ENCODE data around the gene SRM.

The SRM gene

GRCh38 chr1:11099310-11100148, 39.7 kb upstream of the SRM start, which contains the start of gene EXOSC10 (continued):
- TF ChIP-seq ZBTB26 (tag by site-specific recombination; optimal IDR thresholded peaks at IDR 0.05) (peak; percentile 65), ZNF23 (tag by site-specific recombination; IDR thresholded peaks at IDR 0.05; ENCODE audit: borderline replicate concordance) (no peak), ZNF202 (tag by site-specific recombination; IDR thresholded peaks at IDR 0.05; ENCODE audit: borderline replicate concordance) (no peak), TSHZ1 (tag by site-specific recombination; IDR thresholded peaks at IDR 0.05; ENCODE audit: borderline replicate concordance) (no peak), ZSCAN30 (tag by site-specific recombination; IDR thresholded peaks at IDR 0.05) (no peak), ZNF350 (tag by site-specific recombination; IDR thresholded peaks at IDR 0.05) (no peak), ZNF302 (tag by site-specific recombination; IDR thresholded peaks at IDR 0.05; ENCODE audit: low read depth) (no peak), ZNF362 (tag by site-specific recombination; IDR thresholded peaks at IDR 0.05) (peak; percentile 37; the same call in 1 of the 2 replicates), ELK4 (IDR thresholded peaks at IDR 0.05; ENCODE audit: borderline replicate concordance, low read depth, low read length) (no peak), SP7 (tag by site-specific recombination; IDR thresholded peaks at IDR 0.05) (peak; percentile 69), ZBTB10 (tag by site-specific recombination; IDR thresholded peaks at IDR 0.05) (peak; percentile 63; the same call in 1 of the 2 replicates), ZNF629 (tag by site-specific recombination; IDR thresholded peaks at IDR 0.05) (0 out of 2 replicates have a peak, but pooled peaks have one; percentile 26), ZFP69B (tag by site-specific recombination; IDR thresholded peaks at IDR 0.05) (no peak), YY2 (tag by site-specific recombination; IDR thresholded peaks at IDR 0.05) (peak; percentile 96), ZXDB (tag by site-specific recombination; IDR thresholded peaks at IDR 0.05) (peak; percentile 97), ZNF394 (tag by site-specific recombination; IDR thresholded peaks at IDR 0.05; ENCODE audit: borderline replicate concordance) (no peak), HOXD13 (CRISPR knock-in tag; IDR thresholded peaks at IDR 0.05; ENCODE audit: borderline replicate concordance) (no peak; the same call in 1 of the 2 replicates), KLF8 (tag by site-specific recombination; IDR thresholded peaks at IDR 0.05) (peak; percentile 50; the same call in 1 of the 2 replicates), ZFP37 (tag by site-specific recombination; IDR thresholded peaks at IDR 0.05) (peak; percentile 77), ZNF777 (tag by site-specific recombination; IDR thresholded peaks at IDR 0.05; ENCODE audit: borderline replicate concordance) (no peak; the same call in 1 of the 2 replicates), ZNF596 (tag by site-specific recombination; IDR thresholded peaks at IDR 0.05) (no peak), ZNF214 (tag by site-specific recombination; IDR thresholded peaks at IDR 0.05; ENCODE audit: borderline replicate concordance) (no peak), ZNF148 (tag by site-specific recombination; IDR thresholded peaks at IDR 0.05; ENCODE audit: borderline replicate concordance) (no peak), GLIS2 (tag by site-specific recombination; IDR thresholded peaks at IDR 0.05) (peak; percentile 49), ZNF571 (tag by site-specific recombination; IDR thresholded peaks at IDR 0.05) (no peak)

Data from HEK293 (cell line).